ENCODE data around the gene PRMT1. TPM values are rescaled to one million over a fixed set of nuclear protein-coding genes. Genes with fewer than 3 reads are reported as not detected.

The PRMT1 gene
- total RNA-seq, 1 experiment from 2014 or later, result 209 TPM

DNA sequence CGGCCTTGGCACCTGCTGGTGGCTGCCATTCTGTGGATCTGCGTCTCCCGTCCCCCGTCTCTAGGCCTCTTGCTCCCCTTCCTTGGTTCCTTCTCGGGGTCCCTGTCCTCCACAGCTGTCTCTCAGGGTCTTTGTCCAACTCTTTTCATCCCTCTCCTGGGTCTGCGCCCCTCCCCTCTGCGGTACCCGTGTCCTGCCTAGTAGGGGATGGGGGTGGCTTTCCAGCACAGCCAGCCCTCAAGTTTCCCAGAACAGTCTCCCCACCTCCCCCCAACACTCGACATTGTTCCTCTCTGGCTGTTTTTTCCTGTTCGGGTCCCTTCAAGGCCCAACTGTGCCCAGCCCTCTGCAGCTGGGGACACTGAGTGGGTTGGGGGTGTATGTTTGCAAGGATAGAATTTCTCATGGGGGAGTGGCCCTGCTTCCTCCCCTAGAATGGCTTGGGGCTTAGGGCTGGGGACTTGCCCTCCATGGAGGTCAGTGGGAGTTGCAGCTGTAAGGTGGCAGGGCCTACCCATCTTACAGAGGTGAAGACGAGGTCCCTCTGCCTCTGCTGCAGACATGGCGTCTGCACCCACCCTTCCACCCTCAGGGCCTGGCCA, 11.6 kb downstream of the PRMT1 start:
- DNase-seq (ENCODE audit: low read depth), result no peak

DNA sequence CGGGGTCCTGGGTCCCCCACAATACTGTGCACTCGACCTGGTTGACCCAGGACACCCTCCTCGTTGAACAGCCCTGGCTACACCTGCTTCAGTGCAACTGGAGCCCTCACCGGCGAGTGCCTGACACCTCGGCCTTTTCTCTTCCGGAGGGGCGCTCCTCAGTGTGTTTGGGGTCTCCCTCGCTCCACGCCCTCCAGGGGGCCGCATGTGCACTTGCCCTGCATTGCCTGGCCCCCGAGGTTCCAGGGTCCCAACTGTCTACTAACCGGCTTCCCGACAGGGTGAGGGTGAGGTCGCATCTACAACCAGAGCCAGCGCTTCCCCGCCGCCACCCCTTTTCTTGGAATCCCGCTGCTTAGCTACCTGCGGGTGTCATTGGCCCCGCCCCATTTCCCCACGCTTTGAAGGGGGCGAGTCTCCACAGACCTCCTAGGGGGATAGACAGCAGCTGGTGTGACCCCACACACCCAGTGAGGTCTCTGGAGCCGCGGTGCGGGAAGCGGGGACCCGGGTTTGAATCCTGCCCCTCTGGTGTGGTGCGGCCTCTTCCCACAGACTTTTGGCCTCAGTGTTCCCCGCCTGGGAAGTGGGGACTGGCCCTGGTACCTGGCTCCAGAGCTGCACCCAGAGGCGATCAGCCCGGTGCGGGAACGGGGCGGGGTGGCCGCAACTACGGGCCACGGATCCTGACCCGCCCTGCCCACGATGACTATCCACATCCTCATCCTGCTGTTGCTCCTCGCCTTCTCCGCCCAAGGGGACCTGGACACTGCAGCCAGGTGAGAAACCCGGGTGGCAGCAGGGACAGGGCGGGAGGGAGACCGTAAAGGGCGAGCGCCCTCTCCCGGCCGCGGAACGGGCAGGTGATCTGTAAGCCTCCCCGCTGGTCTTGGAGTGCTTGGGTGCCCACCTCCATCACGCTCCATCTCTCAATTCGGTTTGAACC, 12.3 kb downstream of the PRMT1 start, which contains the start of gene ADM5:
Gene ADM5 (plus strand): TSS at position 462 of the 946 bp plus-strand sequence. CDS start 244 bp downstream, at position 706.
- peak; percentile 31 for DNase-seq (ENCODE audit: low read depth)

DNA sequence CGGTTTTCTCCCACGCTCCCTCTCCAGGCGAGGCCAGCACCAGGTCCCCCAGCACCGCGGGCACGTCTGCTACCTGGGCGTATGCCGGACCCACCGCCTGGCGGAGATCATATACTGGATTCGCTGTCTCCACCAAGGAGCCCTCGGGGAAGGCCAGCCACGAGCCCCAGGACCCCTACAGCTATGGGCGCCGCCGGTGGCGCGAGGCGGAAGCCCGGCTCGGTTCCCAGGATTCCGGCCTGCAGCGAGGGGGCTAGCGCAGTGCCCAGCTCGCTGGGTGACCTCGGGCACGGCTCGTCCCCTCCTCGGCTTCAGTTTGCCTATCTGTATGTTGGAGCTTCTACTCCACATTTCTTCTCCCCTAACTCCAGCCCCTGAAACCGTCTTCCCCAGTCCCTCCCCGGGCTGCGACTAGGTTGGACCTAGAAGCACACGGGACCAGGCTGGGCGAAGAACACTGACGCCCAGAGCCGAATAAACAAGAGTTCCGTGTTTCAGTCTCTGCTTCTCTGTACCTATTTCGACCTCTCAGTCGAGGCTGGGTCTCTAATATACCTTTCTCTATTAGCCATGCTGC, 13.1 kb downstream of the PRMT1 start:
- no peak for DNase-seq (ENCODE audit: low read depth)

DNA sequence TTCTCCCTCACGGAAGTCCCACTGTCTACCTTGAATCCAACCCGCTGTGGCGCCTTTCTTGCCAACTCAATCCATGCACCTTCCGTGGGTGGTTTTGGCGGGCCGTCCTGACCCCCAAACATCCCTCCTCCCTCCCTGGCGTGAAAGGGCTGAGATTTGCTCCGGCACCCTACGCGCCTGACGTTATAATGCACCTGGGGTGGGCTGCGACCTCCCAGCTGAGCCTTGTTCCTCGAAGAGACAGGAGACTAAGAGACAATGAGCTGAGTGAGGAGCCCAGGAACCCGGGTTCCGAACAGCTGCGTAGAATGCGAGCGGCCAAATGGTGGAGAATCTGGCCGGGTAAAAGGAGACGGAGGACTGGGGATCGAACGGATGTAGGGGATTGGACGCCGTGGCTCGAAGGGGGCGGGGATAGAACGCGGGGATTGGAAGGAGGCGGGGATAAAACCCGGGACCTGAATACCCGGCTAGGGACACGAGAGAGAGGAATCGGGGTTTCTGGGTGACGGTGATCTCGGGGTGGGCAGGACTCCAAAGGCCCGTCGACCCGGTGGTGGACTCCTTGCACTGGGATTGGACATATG, 13.7 kb downstream of the PRMT1 start, which contains the start of gene CPT1C:
Gene CPT1C (plus strand): TSS at position 461 of the 587 bp plus-strand sequence. CDS start 1,137 bp downstream, outside the sequence.
- DNase-seq (ENCODE audit: low read depth), result peak; percentile 91

DNA sequence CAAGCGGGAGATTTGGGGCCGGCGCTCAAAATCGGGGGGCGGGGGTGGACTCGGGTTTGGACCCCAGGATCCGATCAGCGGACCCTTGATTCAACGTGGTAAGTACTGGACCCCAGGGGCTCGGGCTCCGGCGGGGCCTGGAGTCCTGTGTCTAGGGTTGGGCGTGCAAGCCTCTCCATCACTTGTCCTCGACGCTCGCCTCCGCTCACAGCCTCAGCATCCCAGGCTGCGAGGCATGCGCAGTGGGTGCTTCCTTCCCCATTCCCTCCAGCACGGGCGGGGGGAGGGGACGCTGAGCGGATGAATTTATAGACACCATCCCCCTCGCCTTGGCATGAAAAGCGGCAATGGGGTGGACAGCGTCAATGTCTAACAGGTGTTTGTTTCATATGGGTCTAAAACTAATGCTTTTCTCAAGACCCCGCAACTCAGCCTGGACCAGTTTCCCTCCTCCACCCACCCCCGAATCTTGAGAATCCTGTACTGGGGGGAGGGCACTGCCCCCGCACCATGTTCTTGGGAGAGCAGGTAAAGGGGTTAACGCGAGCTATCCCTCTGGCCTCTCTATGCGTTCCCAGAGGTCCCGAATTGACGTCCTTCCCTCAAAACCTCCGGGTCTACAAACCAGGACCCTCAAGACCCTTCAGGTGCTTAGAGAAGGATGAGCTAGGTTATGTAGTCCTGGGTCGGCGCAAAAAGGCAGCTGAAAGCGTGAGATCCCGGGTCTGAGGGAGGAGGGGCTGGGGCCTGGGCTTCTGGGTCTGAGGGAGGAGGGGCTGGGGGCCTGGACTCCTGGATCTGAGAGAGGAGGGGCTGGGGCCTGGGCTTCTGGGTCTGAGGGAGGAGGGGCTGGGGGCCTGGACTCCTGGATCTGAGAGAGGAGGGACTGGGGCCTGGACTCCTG, 14.4 kb downstream of the PRMT1 start:
- peak; percentile 79 for DNase-seq (ENCODE audit: low read depth)

DNA sequence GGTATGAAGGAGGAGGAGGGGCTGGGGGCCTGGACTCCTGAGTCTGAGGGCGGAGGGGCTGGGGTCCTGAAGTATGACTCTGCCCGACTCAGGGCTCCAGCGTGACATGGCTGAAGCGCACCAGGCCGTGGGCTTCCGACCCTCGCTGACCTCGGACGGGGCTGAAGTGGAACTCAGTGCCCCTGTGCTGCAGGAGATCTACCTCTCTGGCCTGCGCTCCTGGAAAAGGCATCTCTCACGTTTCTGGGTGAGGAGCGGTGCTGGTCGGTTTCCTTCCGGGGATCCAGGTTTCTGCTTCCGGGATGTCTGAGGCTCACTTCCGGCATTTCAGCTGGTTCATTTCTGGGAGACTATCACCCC, 15.1 kb downstream of the PRMT1 start:
- DNase-seq (ENCODE audit: low read depth), result no peak

DNA sequence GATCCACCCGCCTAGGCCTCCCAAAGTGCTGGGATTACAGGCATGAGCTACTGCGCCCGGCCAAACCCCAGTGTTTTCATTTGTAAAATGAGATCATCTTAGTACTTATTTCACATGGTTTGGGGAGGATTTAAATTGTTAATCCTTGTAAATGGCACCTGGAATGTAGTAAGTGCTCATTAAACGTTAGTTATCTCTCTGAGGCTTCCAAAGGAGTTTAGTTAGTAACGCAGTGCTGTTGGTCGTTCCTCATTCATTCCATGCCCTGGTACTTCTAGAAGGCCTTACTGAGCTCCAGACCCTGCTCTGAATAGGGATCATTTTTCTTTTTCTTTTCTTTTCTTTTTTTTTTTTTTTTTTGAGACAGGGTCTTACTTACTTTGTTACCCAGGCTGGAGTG, 19.0 kb downstream of the PRMT1 start:
- no peak for DNase-seq (ENCODE audit: low read depth)

DNA sequence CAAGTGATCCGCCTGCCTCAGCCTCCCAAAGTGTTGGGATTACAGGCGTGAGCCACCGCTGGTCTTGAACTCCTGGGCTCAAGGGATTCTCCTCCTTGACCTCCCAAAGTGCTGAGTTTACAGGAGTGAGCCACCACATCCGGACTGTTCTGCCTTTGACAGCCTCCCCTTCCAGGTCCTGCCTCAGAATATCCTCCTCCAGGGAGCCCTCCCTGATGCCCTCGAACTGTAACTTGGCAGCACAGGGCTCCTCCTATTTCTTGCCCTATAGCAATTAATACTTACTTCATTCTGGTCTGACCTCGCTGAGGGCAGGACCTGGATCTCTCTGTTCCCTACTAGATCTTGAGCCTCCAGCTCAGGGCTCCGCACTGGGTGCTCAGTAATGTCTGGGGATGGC, 19.8 kb downstream of the PRMT1 start:
- no peak for DNase-seq (ENCODE audit: low read depth)

DNA sequence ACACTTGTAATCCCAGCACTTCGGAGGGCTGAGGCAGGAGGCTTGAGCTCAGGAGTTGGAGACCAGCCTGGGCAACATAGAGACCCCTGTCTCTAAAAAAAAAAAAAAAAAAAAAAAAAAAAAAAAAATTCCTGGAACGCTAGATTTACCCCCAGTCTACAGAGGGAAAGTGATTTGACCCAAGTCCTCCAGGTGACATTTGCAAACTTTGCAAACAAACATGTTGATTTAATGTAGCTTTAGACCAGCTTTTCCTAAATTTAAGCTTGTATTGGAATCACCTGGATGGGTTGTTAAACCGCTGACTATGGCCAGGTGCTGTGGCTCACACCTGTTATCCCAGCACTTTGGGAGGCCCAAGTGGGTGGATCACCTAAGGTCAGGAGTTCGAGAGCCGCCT, 22.3 kb downstream of the PRMT1 start:
- DNase-seq (ENCODE audit: low read depth), result no peak

DNA sequence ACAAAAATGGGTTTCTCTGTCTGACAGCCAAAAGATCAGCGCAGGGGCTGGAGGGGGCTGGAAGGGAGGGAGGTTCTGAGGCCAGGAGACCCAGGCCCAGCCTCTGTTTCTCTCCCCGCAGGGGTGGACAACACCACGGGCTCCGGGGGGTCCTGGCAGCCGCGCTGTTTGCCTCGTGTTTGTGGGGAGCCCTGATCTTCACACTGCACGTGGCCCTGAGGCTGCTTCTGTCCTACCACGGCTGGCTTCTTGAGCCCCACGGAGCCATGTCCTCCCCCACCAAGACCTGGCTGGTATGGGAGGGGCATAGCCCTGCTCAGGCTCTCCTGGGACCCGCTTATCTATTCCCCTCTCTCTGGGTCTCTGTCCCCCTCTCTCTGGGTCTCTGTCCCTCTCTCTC, 23.5 kb downstream of the PRMT1 start:
- DNase-seq (ENCODE audit: low read depth), result no peak

DNA sequence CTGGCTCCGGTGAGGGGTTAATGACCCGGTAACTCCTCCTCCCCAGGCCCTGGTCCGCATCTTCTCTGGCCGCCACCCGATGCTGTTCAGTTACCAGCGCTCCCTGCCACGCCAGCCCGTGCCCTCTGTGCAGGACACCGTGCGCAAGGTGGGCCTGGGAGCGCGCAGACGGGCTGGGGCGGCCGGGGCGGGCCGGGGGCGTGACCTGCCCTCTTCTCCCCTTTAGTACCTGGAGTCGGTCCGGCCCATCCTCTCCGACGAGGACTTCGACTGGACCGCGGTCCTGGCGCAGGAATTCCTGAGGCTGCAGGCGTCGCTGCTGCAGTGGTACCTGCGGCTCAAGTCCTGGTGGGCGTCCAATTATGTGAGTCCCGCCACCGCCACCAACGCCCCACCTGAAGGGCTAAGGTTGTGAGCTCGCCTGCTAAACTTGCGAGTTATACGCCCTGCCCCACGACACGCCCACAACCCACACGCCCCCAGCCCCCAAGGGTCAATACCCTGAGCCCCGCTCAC, 24.3 kb downstream of the PRMT1 start:
- DNase-seq (ENCODE audit: low read depth), result no peak

DNA sequence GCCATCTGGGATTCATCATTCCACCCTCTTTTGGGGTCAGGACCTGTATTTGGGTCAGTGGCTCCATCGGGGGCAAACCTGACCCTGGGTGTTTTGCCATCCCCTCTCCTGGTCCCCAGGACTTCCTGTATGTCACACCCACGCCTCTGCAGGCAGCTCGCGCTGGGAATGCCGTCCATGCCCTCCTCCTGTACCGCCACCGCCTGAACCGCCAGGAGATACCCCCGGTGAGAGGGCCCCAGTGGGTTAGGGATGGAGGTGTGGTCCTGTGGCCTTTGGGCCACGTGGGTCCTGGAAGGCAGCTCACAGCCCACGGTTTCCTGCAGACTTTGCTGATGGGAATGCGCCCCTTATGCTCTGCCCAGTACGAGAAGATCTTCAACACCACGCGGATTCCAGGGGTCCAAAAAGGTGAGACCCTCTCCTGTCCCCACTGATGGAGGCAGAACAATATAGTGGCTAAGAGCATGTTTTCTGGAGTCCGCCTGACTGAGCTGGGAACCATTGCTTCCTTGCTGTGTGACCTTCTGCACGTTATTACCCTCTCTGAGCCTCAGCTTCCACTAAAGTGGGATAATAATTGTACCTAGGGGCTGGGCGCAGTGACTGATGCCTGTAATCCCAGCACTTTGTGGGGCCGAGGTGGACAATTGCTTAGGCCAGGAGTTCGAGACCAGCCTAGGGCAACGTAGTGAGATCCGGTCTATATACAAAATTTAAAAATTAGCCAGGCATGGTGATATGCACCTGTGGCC, 28.0 kb downstream of the PRMT1 start:
- no peak for DNase-seq (ENCODE audit: low read depth)

DNA sequence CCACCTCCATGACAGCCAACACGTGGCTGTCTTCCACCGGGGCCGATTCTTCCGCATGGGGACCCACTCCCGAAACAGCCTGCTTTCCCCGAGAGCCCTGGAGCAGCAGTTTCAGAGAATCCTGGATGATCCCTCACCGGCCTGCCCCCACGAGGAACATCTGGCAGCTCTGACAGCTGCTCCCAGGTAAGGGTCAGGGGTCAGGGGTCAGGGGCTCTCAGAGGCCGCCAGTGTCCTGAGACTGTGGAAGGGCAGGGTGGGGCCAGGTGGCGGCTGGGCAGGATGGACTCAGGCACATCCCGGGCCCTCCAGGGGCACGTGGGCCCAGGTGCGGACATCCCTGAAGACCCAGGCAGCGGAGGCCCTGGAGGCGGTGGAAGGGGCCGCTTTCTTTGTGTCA, 28.8 kb downstream of the PRMT1 start:
- DNase-seq (ENCODE audit: low read depth), result no peak

DNA sequence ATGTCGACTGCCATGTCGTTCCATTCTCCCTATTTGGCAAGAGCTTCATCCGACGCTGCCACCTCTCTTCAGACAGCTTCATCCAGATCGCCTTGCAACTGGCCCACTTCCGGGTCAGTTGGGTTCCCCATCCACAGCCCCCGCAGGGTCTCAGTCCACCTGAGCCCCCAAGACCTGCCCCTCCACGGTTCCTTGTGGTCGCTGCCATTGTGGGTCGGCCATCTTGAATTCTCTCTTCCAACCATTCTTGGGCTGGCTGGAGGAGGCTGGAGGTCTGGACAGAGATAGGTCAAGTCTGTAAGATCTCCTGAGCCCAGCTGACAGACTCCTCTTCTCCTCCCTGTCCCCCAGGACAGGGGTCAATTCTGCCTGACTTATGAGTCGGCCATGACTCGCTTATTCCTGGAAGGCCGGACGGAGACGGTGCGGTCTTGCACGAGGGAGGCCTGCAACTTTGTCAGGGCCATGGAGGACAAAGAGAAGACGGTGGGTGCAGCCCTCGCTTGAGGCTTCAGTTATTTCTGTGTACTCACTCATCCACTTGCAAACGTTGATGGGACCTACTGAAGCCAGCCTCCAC, 33.4 kb downstream of the PRMT1 start:
- DNase-seq (ENCODE audit: low read depth), result peak; percentile 87

DNA sequence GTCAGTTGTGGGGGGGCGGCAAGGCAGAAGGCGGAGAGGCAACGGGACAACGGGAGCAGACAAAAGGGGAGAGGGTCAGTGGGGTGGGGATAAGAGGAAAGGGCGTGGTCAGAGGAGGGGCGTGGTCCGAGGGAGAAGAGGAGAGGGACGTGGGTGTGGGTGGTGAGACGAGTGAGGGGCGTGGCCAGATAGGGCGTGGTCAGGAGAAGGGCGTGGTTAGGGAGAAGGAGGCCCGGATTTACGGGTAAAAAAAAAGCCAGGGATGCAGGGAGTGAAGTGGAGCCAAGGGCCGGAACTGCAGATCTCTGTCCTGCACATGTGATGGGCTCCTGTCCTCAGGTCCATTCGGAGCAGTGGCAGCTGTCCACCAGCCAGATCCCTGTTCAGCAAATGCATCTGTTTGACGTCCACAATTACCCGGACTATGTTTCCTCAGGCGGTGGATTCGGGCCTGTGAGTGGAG, 35.4 kb downstream of the PRMT1 start:
- DNase-seq (ENCODE audit: low read depth), result no peak

DNA sequence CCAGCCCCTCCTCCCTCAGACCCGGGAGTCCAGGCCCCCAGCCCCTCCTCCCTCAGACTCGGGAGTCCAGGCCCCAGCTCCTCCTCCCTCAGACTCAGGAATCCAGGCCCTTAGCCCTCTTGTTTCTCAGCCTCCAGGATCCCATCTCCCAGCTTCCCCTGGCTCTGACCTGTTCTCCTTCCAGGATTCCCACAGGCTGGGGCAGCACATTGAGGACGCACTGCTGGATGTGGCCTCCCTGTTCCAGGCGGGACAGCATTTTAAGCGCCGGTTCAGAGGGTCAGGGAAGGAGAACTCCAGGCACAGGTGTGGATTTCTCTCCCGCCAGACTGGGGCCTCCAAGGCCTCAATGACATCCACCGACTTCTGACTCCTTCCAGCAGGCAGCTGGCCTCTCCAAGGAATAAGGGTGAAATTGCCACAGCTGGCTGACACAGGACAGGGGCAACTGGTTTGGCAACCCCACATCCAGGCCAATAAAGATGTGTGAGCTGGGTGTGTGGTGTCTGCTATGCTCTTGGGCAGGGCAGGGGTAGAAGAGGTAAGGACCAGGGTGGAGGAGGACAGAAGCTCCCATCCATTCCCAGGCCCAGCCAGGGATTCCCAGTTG, 36.3 kb downstream of the PRMT1 start:
- no peak for DNase-seq (ENCODE audit: low read depth)

DNA sequence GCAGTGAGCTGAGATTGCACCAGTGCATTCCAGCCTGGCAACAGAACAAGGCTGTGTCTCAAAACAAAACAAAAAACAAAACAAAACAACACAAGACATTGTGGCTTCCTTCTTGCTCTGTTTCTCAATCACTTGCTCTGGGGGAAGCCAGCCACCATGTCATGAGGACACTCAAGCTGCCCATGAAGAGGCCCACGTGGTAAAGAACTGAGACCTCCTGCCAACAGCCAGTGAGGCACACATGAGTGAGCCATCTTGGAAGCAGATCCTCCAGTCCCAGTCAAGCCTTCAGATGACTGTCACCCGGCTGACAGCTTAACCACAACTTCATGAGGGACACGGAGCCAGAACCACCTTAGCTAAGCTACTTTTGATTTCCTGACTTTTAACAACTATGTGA, 39.1 kb downstream of the PRMT1 start:
- peak; percentile 26 for DNase-seq (ENCODE audit: low read depth)

DNA sequence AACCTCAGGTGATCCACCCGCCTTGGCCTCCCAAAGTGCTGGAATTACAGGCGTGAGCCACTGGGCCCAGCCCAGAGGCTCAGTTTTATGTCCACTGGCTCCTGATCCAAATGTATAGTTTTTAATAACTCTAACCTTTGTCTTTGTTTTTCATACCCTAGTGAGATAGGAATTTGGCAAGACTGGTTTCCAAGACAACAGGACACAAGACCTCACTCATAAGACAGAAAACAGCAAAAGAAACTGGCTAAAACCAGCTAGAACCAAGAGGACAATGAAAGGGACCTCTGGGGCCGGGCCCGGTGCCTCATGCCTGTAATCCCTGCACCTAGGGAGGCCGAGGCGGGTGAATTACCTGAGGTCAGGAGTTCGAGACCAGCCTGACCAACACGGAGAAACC, 41.4 kb downstream of the PRMT1 start:
- peak; percentile 52 for DNase-seq (ENCODE audit: low read depth)

DNA sequence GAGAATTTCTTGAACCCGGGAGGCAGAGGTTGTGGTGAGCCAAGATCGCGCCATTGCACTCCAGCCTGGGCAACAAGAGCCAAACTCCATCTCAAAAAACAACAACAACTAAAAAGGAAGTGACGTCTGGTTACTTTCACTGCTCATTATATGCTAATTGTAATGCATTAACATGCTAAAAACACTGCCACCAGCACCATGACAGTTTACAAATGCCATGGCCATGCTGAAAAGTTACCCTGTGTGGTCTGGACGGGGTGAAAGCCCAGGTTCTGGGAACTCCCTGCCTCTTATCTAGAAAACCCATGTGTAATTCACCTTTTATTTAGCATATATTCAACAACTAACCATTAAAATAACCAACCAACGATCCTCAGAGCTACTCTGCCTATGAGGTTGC, 41.9 kb downstream of the PRMT1 start:
- no peak for DNase-seq (ENCODE audit: low read depth)
